ENCODE data around the gene UBE2D1.

Gene UBE2D1

GRCh38 chr10:58316874-58317273 lies 17.9 kb upstream of the UBE2D1 start:
- Histone ChIP-seq H3K27ac (ENCODE audit: insufficient read depth, low read length, poor library complexity, severe bottlenecking) (no peak overlapping the region), H3K4me1 (ENCODE audit: control insufficient read depth, insufficient read depth, low read length, poor library complexity, severe bottlenecking) (no peaks in the 10 kb centered on the region), H3K36me3 (ENCODE audit: control insufficient read depth, insufficient read depth, low read length) (no peaks in the 10 kb centered on the region), H3K27me3 (replicated peaks; ENCODE audit: control insufficient read depth, insufficient read depth, low read length, poor library complexity, severe bottlenecking) (no peaks in the 10 kb centered on the region), H3K9me3 (ENCODE audit: control insufficient read depth, low read length) (no peaks in the 10 kb centered on the region), H3K4me3 (ENCODE audit: insufficient read depth, low read depth, low read length, poor library complexity, severe bottlenecking) (no peak overlapping the region)
- DNase-seq = no peak

GRCh38 chr10:58318346-58318745 lies 16.5 kb upstream of the UBE2D1 start:
- DNase-seq = no peak
- Histone ChIP-seq H3K36me3 (ENCODE audit: control insufficient read depth, insufficient read depth, low read length) (no peaks in the 10 kb centered on the region), H3K4me1 (ENCODE audit: control insufficient read depth, insufficient read depth, low read length, poor library complexity, severe bottlenecking) (peaks cover 4% of the 10 kb centered on the region), H3K27ac (ENCODE audit: insufficient read depth, low read length, poor library complexity, severe bottlenecking) (no peak overlapping the region), H3K27me3 (replicated peaks; ENCODE audit: control insufficient read depth, insufficient read depth, low read length, poor library complexity, severe bottlenecking) (no peaks in the 10 kb centered on the region), H3K9me3 (ENCODE audit: control insufficient read depth, low read length) (no peaks in the 10 kb centered on the region), H3K4me3 (ENCODE audit: insufficient read depth, low read depth, low read length, poor library complexity, severe bottlenecking) (no peak overlapping the region)

- DNase-seq = no peak
- Histone ChIP-seq H3K4me1 (ENCODE audit: control insufficient read depth, insufficient read depth, low read length, poor library complexity, severe bottlenecking) (peaks cover 4% of the 10 kb centered on the region), H3K27me3 (replicated peaks; ENCODE audit: control insufficient read depth, insufficient read depth, low read length, poor library complexity, severe bottlenecking) (no peaks in the 10 kb centered on the region), H3K27ac (ENCODE audit: insufficient read depth, low read length, poor library complexity, severe bottlenecking) (no peak overlapping the region), H3K4me3 (ENCODE audit: insufficient read depth, low read depth, low read length, poor library complexity, severe bottlenecking) (no peak overlapping the region), H3K36me3 (ENCODE audit: control insufficient read depth, insufficient read depth, low read length) (no peaks in the 10 kb centered on the region), H3K9me3 (ENCODE audit: control insufficient read depth, low read length) (no peaks in the 10 kb centered on the region)
Measured at GRCh38 chr10:58319599-58319998, 15.2 kb upstream of the UBE2D1 start.

GRCh38 chr10:58320351-58321049 lies 14.3 kb upstream of the UBE2D1 start:
- Histone ChIP-seq H3K36me3 (ENCODE audit: control insufficient read depth, insufficient read depth, low read length) (no peaks in the 10 kb centered on the region), H3K4me3 (ENCODE audit: insufficient read depth, low read depth, low read length, poor library complexity, severe bottlenecking) (no peak overlapping the region), H3K9me3 (ENCODE audit: control insufficient read depth, low read length) (no peaks in the 10 kb centered on the region), H3K4me1 (ENCODE audit: control insufficient read depth, insufficient read depth, low read length, poor library complexity, severe bottlenecking) (peaks cover 4% of the 10 kb centered on the region), H3K27me3 (replicated peaks; ENCODE audit: control insufficient read depth, insufficient read depth, low read length, poor library complexity, severe bottlenecking) (no peaks in the 10 kb centered on the region), H3K27ac (ENCODE audit: insufficient read depth, low read length, poor library complexity, severe bottlenecking) (no peak overlapping the region)
- DNase-seq = no peak

DNA sequence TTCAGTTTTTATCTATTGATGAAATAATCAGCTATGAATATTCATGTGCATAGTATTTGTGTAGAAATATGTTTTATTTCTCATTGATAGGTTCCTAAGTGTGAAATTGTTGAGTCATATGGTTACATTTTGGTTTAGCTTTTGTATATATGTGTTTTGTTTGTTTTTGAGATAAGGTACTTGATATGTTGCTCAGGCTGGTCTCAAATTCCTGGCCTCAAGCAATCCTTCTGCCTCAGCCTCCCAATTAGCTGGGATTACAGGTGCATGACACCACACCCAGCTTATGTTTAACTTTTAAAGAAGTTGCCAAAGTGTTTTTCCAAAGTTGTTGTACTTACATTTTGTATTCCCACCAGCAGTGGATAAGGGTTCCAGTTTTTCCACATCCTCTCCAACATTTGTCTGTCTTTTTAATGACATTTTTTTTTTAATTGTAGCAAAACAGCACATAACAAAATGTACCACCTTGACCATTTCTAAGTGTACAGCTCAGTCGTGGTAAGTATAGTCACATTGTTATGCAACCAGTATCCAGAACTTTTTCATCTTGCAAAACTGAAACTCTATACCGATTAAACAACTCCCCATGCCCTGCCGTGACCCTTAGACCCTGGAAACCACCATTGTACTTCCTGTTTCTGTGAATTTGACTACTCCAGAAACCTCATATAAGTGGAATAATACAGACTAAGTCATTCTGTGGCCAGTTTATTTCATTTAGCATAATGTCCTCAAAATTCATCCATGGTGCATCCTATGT lies 12.6 kb upstream of the UBE2D1 start:
- no peak for DNase-seq
- peaks cover 4% of the 10 kb centered on the region for H3K4me1 ChIP-seq (ENCODE audit: control insufficient read depth, insufficient read depth, low read length, poor library complexity, severe bottlenecking)
- H3K27ac ChIP-seq (ENCODE audit: insufficient read depth, low read length, poor library complexity, severe bottlenecking) = no peak overlapping the region
- no peaks in the 10 kb centered on the region for H3K27me3 ChIP-seq (replicated peaks; ENCODE audit: control insufficient read depth, insufficient read depth, low read length, poor library complexity, severe bottlenecking)
- no peaks in the 10 kb centered on the region for H3K36me3 ChIP-seq (ENCODE audit: control insufficient read depth, insufficient read depth, low read length)
- no peaks in the 10 kb centered on the region for H3K9me3 ChIP-seq (ENCODE audit: control insufficient read depth, low read length)
- no peak overlapping the region for H3K4me3 ChIP-seq (ENCODE audit: insufficient read depth, low read depth, low read length, poor library complexity, severe bottlenecking)

DNA sequence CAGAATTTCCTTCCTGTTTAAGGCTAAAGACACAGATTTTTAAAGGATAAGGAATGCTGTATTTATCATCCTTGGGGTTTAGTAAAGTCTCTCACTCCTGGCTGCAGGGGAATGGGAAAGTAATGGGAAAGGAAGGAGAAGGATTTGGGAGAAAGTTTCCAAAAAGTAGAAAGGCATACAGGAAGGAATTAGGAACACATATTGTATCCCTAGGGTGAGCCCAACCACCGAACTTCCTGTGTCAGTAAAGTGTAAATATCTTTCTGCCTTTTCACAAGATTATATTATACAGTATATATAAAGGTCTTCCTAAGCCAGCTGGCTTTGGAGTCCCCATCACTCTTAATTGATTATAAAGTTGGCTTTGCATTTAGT lies 12.0 kb upstream of the UBE2D1 start:
- no peak for DNase-seq
- no peaks in the 10 kb centered on the region for H3K9me3 ChIP-seq (ENCODE audit: control insufficient read depth, low read length)

GRCh38 chr10:58326967-58327381 lies 7.8 kb upstream of the UBE2D1 start:
- Histone ChIP-seq H3K4me1 (ENCODE audit: control insufficient read depth, insufficient read depth, low read length, poor library complexity, severe bottlenecking) (peaks cover 4% of the 10 kb centered on the region), H3K36me3 (ENCODE audit: control insufficient read depth, insufficient read depth, low read length) (no peaks in the 10 kb centered on the region), H3K9me3 (ENCODE audit: control insufficient read depth, low read length) (no peaks in the 10 kb centered on the region), H3K27ac (ENCODE audit: insufficient read depth, low read length, poor library complexity, severe bottlenecking) (no peak overlapping the region), H3K27me3 (replicated peaks; ENCODE audit: control insufficient read depth, insufficient read depth, low read length, poor library complexity, severe bottlenecking) (no peaks in the 10 kb centered on the region), H3K4me3 (ENCODE audit: insufficient read depth, low read depth, low read length, poor library complexity, severe bottlenecking) (no peak overlapping the region)
- DNase-seq = no peak

More for the DNA sequence above, 12.0 kb upstream of the UBE2D1 start:
- H3K4me3 ChIP-seq (ENCODE audit: insufficient read depth, low read depth, low read length, poor library complexity, severe bottlenecking) = no peak overlapping the region
- H3K4me1 ChIP-seq (ENCODE audit: control insufficient read depth, insufficient read depth, low read length, poor library complexity, severe bottlenecking) = peaks cover 4% of the 10 kb centered on the region
- no peaks in the 10 kb centered on the region for H3K36me3 ChIP-seq (ENCODE audit: control insufficient read depth, insufficient read depth, low read length)
- H3K27me3 ChIP-seq (replicated peaks; ENCODE audit: control insufficient read depth, insufficient read depth, low read length, poor library complexity, severe bottlenecking) = no peaks in the 10 kb centered on the region
- no peak overlapping the region for H3K27ac ChIP-seq (ENCODE audit: insufficient read depth, low read length, poor library complexity, severe bottlenecking)

GRCh38 chr10:58328233-58328632 lies 6.6 kb upstream of the UBE2D1 start:
- Histone ChIP-seq H3K27ac (ENCODE audit: insufficient read depth, low read length, poor library complexity, severe bottlenecking) (no peak overlapping the region), H3K4me1 (ENCODE audit: control insufficient read depth, insufficient read depth, low read length, poor library complexity, severe bottlenecking) (no peaks in the 10 kb centered on the region), H3K27me3 (replicated peaks; ENCODE audit: control insufficient read depth, insufficient read depth, low read length, poor library complexity, severe bottlenecking) (no peaks in the 10 kb centered on the region), H3K9me3 (ENCODE audit: control insufficient read depth, low read length) (no peaks in the 10 kb centered on the region), H3K36me3 (ENCODE audit: control insufficient read depth, insufficient read depth, low read length) (no peaks in the 10 kb centered on the region), H3K4me3 (ENCODE audit: insufficient read depth, low read depth, low read length, poor library complexity, severe bottlenecking) (no peak overlapping the region)
- DNase-seq = no peak

DNA sequence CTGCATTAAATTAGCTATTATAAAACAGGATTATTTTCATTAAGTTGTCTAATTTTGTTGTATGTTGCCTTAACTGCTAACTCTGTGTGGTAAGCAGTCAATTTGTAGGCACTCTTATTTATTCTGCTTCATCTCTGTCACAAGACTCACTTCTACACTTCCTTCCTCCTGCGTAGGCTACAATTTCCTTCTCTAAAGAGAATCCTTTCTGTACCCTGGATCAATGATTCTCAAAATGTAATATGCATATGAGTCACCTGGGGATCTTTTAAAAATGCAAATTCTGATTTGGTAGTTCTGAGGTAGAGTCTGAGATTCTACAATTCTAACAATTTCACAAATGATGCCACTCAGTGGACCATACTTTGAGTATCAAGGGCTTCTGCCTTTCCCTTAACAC lies 4.4 kb upstream of the UBE2D1 start:
- H3K4me1 ChIP-seq (ENCODE audit: control insufficient read depth, insufficient read depth, low read length, poor library complexity, severe bottlenecking) = no peaks in the 10 kb centered on the region
- H3K27ac ChIP-seq (ENCODE audit: insufficient read depth, low read length, poor library complexity, severe bottlenecking) = no peak overlapping the region
- DNase-seq = no peak
- H3K9me3 ChIP-seq (ENCODE audit: control insufficient read depth, low read length) = no peaks in the 10 kb centered on the region
- no peaks in the 10 kb centered on the region for H3K27me3 ChIP-seq (replicated peaks; ENCODE audit: control insufficient read depth, insufficient read depth, low read length, poor library complexity, severe bottlenecking)
- H3K36me3 ChIP-seq (ENCODE audit: control insufficient read depth, insufficient read depth, low read length) = no peaks in the 10 kb centered on the region
- H3K4me3 ChIP-seq (ENCODE audit: insufficient read depth, low read depth, low read length, poor library complexity, severe bottlenecking) = no peak overlapping the region

- H3K4me1 ChIP-seq (ENCODE audit: control insufficient read depth, insufficient read depth, low read length, poor library complexity, severe bottlenecking) = no peaks in the 10 kb centered on the region
Measured at GRCh38 chr10:58331646-58332045, 3.2 kb upstream of the UBE2D1 start.

More at GRCh38 chr10:58331646-58332045, 3.2 kb upstream of the UBE2D1 start:
- Histone ChIP-seq H3K27me3 (replicated peaks; ENCODE audit: control insufficient read depth, insufficient read depth, low read length, poor library complexity, severe bottlenecking) (no peaks in the 10 kb centered on the region), H3K27ac (ENCODE audit: insufficient read depth, low read length, poor library complexity, severe bottlenecking) (no peak overlapping the region), H3K36me3 (ENCODE audit: control insufficient read depth, insufficient read depth, low read length) (no peaks in the 10 kb centered on the region), H3K9me3 (ENCODE audit: control insufficient read depth, low read length) (no peaks in the 10 kb centered on the region), H3K4me3 (ENCODE audit: insufficient read depth, low read depth, low read length, poor library complexity, severe bottlenecking) (no peak overlapping the region)
- DNase-seq = no peak
